HCT116 (cell line): ENCODE results near the gene DLK1. TPM values are rescaled to one million over a fixed set of nuclear protein-coding genes. Genes with fewer than 3 reads are reported as not detected.

Experiments used
- ATAC-seq: fragments of 200-7000 bp; cut with Tn5 transposase; 2 replicates; pipeline ENCODE4 v1.9.1; 2020; ENCODE audit warnings: mild to moderate bottlenecking, moderate library complexity
- BruUV-seq: library from RNA; stranded (reverse); fragments of 400-500 nt; replicated peaks from 2 replicates; lab custom pipeline; 2021; lab: Mats Ljungman, UMichigan
- CTCF ChIA-PET: fragments of 300-600 bp; sonication (Branson Sonifier 250); formaldehyde crosslinking; loops from one replicate; lab custom pipeline; 2021; ENCODE audit warnings: antibody characterized with exemption; lab: Charles Lee
- POLR2A ChIA-PET: fragments of 300-600, 350-600 bp; sonication (Branson Sonifier 250); formaldehyde crosslinking; loops from one replicate; lab custom pipeline; 2021; ENCODE audit warnings: antibody characterized with exemption; lab: Charles Lee
- RAD21 ChIA-PET, 2 experiments: fragments of 300-600 bp; sonication (Branson Sonifier 250); formaldehyde crosslinking; loops; one replicate each; lab custom pipeline; 2023; ENCODE audit warnings: low total read pairs in 2 of 2; ENCODE audit not compliant: uncharacterized antibody in 2 of 2, unreplicated experiment in 2 of 2, low non-redundant PET in 1 of 2; lab: Charles Lee
- DNase-seq: peaks from one replicate; pipeline ENCODE4 v3.0.0-alpha.2; 2010; ENCODE audit warnings: low read depth, low spot score
- H2AFZ ChIP-seq: fragments of 200-600 bp; shearing (Covaris generic), sonication (generic); 2 replicates; pipeline ENCODE4 v1.6.1; 2017; ENCODE audit warnings: low read depth, mixed run types, mixed read lengths, antibody characterized with exemption, low read length; ENCODE audit not compliant: poor library complexity, severe bottlenecking
- H3K27ac ChIP-seq: 2 replicates; pipeline ENCODE4 v1.5.1; 2012; ENCODE audit warnings: low read depth, low read length
- H3K27me3 ChIP-seq: fragments of 200-600 bp; sonication (generic); 2 replicates; pipeline ENCODE4 v1.6.1; 2016; ENCODE audit warnings: mixed run types, low read length, mixed read lengths; ENCODE audit not compliant: insufficient read depth
- H3K36me3 ChIP-seq, 2 experiments: fragments of 200-500 bp in 1 of 2; fragments of 200-600 bp in 1 of 2; sonication (Bioruptor generic) in 1 of 2; sonication (generic) in 1 of 2; 2 replicates each; pipeline versions ENCODE4 v1.5.1 to v1.6.1; 2014 to 2016; ENCODE audit warnings: low read length in 2 of 2, inconsistent platforms in 1 of 2, mixed read lengths in 1 of 2, mixed run types in 1 of 2; ENCODE audit not compliant: insufficient read depth in 2 of 2, control insufficient read depth in 1 of 2
- H3K4me1 ChIP-seq, 2 experiments: fragments of 200-600 bp in 1 of 2; sonication (generic) in 1 of 2; 2 replicates each; pipeline versions ENCODE4 v1.5.1 to v1.6.1; 2012 to 2017; ENCODE audit warnings: low read length in 2 of 2, inconsistent platforms in 1 of 2, mild to moderate bottlenecking in 1 of 2, mixed read lengths in 1 of 2, mixed run types in 1 of 2, moderate library complexity in 1 of 2; ENCODE audit not compliant: insufficient read depth in 2 of 2, control insufficient read depth in 1 of 2
- H3K4me2 ChIP-seq: fragments of 200-600 bp; sonication (generic); 2 replicates; pipeline ENCODE4 v1.6.1; 2017; ENCODE audit warnings: mixed run types, low read length, mixed read lengths
- H3K4me3 ChIP-seq, 2 experiments: fragments of 200-600 bp in 1 of 2; sonication (generic) in 1 of 2; replicated peaks in 1 of 2; 2 replicates each; pipeline ENCODE4 v1.5.1; 2011 to 2016; ENCODE audit warnings: low read length in 2 of 2, control low read depth in 1 of 2, low read depth in 1 of 2, mild to moderate bottlenecking in 1 of 2, mixed read lengths in 1 of 2, mixed run types in 1 of 2
- H3K79me2 ChIP-seq: fragments of 200-600 bp; sonication (generic); 2 replicates; pipeline ENCODE4 v1.6.1; 2017; ENCODE audit warnings: mild to moderate bottlenecking, mixed run types, low read length, moderate library complexity, mixed read lengths; ENCODE audit not compliant: insufficient read depth
- H3K9ac ChIP-seq: fragments of 200-600 bp; sonication (generic); 2 replicates; pipeline ENCODE4 v1.6.1; 2016; ENCODE audit warnings: low read length, mixed read lengths
- H3K9me2 ChIP-seq: fragments of 200-600 bp; sonication (generic), shearing (Covaris generic); 2 replicates; pipeline ENCODE4 v1.6.1; 2017; ENCODE audit warnings: mixed run types, mild to moderate bottlenecking, moderate library complexity; ENCODE audit not compliant: insufficient read depth
- H3K9me3 ChIP-seq, 2 experiments: fragments of 200-500 bp in 1 of 2; fragments of 200-600 bp in 1 of 2; sonication (Bioruptor generic) in 1 of 2; sonication (generic) in 1 of 2; 2 replicates each; pipeline ENCODE4 v1.6.1; 2014 to 2017; ENCODE audit warnings: low read length in 2 of 2, mixed read lengths in 2 of 2, inconsistent platforms in 1 of 2, low read depth in 1 of 2, mild to moderate bottlenecking in 1 of 2, mixed run types in 1 of 2, moderate library complexity in 1 of 2; ENCODE audit not compliant: control insufficient read depth in 1 of 2, insufficient read depth in 1 of 2
- H4K20me1 ChIP-seq: fragments of 200-600 bp; sonication (generic), shearing (Covaris generic); 2 replicates; pipeline ENCODE4 v1.6.1; 2017; ENCODE audit warnings: mixed run types, mild to moderate bottlenecking, moderate library complexity; ENCODE audit not compliant: insufficient read depth
- CBX3 ChIP-seq: IDR thresholded peaks from 2 replicates; pipeline ENCODE4 v1.6.1; 2012; ENCODE audit warnings: low read depth
- EGR1 ChIP-seq: IDR thresholded peaks from 2 replicates; pipeline ENCODE4 v1.6.1; 2012; ENCODE audit warnings: low read depth
- ELF1 ChIP-seq: IDR thresholded peaks from 2 replicates; pipeline ENCODE4 v1.6.1; 2012; ENCODE audit warnings: low read depth, borderline replicate concordance
- POLR2A ChIP-seq: IDR thresholded peaks from 2 replicates; pipeline ENCODE4 v1.7.0; 2011; ENCODE audit warnings: borderline replicate concordance; ENCODE audit not compliant: insufficient read depth, insufficient read length; ENCODE audit errors: extremely low read depth
- POLR2AphosphoS5 ChIP-seq: IDR thresholded peaks from 2 replicates; pipeline ENCODE4 v1.6.1; 2011; ENCODE audit warnings: mild to moderate bottlenecking, low read depth, low read length, moderate library complexity
- RAD21 ChIP-seq: IDR thresholded peaks from 2 replicates; pipeline ENCODE4 v1.6.1; 2012; ENCODE audit warnings: low read depth, mild to moderate bottlenecking
- SIN3A ChIP-seq: IDR thresholded peaks from 2 replicates; pipeline ENCODE4 v1.6.1; 2012; ENCODE audit warnings: low read depth
- SP1 ChIP-seq: IDR thresholded peaks from 2 replicates; pipeline ENCODE4 v1.6.1; 2012; ENCODE audit warnings: low read depth
- YY1 ChIP-seq: IDR thresholded peaks from 2 replicates; pipeline ENCODE4 v1.6.1; 2011; ENCODE audit warnings: low read length, low read depth, moderate library complexity, mild to moderate bottlenecking; ENCODE audit not compliant: insufficient replicate concordance; ENCODE audit errors: extremely low read depth
- ZNF274 ChIP-seq: fragments of 200-500 bp; sonication (Bioruptor generic); IDR thresholded peaks from 2 replicates; pipeline ENCODE4 v1.6.1; 2014; ENCODE audit warnings: mild to moderate bottlenecking, low read depth, low read length, inconsistent platforms
- intact Hi-C: fragments of 100-400 bp; cut with micrococcal nuclease; formaldehyde crosslinking; loops from 2 replicates; pipeline ENCODE4 v1.10.0; 2022
- total RNA-seq: library from RNA; stranded (reverse); gene quantifications from one replicate; pipeline ENCODE4 v1.2.1, GENCODE V29; 2021; ENCODE audit not compliant: unreplicated experiment
- TF ChIP-seq, protein P1 (sequence below): IDR thresholded peaks from 2 replicates; pipeline ENCODE4 v1.6.1; 2011; ENCODE audit warnings: mild to moderate bottlenecking, low read length, moderate library complexity; ENCODE audit not compliant: insufficient replicate concordance; ENCODE audit errors: extremely low read depth
- TF ChIP-seq, protein P2 (sequence below): IDR thresholded peaks from 2 replicates; pipeline ENCODE4 v1.6.1; 2012
- TF ChIP-seq, protein P3 (sequence below): IDR thresholded peaks from 2 replicates; pipeline ENCODE4 v1.6.1; 2012

Gene DLK1
- total RNA-seq, 1 experiment from 2014 or later: 1.5 TPM

DNA sequence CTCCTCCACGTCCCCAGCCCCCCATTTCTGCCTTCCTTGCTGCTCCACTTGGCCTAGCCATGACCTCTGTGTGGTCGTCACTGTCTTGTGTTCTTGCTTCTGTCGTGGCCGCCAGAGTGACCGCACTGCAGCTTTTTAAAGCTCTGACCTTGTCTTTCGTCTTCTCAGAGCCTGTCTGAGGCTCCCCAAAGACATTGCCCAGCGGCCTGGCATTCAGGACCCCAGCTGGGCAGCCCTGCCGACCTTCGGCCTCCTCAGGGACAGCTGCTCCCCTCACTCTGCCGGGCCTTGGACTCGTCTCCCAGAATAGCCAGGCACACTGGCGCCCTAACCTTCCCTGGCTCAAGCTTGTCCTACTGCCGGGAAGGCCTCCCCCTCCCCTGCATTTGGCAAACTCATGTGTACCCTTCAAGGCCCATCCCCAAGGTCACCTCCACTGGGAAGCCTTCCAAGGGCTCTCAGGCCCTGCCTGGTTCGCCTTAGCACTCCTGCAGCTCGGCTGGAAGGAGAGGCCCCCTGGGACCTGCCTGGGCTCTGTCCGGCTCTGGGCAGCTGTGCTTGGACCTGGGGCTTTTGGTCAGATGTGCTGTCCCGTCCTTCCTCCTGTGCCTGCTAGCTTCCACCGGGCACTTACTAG lies 15.7 kb upstream of the DLK1 start:
- peaks cover 6 to 30% of the 10 kb centered on the region in 2 experiments; a peak in 3 of 4 replicates for H3K4me1 ChIP-seq
- TF ChIP-seq CBX3 (no peak), ELF1 (no peak)
- TF ChIP-seq, protein P1, sequence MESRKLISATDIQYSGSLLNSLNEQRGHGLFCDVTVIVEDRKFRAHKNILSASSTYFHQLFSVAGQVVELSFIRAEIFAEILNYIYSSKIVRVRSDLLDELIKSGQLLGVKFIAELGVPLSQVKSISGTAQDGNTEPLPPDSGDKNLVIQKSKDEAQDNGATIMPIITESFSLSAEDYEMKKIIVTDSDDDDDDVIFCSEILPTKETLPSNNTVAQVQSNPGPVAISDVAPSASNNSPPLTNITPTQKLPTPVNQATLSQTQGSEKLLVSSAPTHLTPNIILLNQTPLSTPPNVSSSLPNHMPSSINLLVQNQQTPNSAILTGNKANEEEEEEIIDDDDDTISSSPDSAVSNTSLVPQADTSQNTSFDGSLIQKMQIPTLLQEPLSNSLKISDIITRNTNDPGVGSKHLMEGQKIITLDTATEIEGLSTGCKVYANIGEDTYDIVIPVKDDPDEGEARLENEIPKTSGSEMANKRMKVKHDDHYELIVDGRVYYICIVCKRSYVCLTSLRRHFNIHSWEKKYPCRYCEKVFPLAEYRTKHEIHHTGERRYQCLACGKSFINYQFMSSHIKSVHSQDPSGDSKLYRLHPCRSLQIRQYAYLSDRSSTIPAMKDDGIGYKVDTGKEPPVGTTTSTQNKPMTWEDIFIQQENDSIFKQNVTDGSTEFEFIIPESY: no peak
- TF ChIP-seq, protein P2, sequence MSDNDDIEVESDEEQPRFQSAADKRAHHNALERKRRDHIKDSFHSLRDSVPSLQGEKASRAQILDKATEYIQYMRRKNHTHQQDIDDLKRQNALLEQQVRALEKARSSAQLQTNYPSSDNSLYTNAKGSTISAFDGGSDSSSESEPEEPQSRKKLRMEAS: no peak
- H3K79me2 ChIP-seq: no peaks in the 10 kb centered on the region
- H3K9me3 ChIP-seq: no peaks in the 10 kb centered on the region
- H2AFZ ChIP-seq: no peak overlapping the region
- H3K27ac ChIP-seq: no peak overlapping the region
- ChIA-PET CTCF (no interaction called here), POLR2A (no interaction called here), RAD21 (no interaction called here)
- DNase-seq (no peak), ATAC-seq (no peak)
- no peak overlapping the region for H3K4me2 ChIP-seq
- no peaks in the 10 kb centered on the region for H3K36me3 ChIP-seq
- H3K9me2 ChIP-seq: no peaks in the 10 kb centered on the region
- H3K9ac ChIP-seq: no peak overlapping the region
- intact Hi-C loops: no loop called here
- no peak overlapping the region for H3K4me3 ChIP-seq
- no peaks in the 10 kb centered on the region for H4K20me1 ChIP-seq
- BruUV-seq: no TSS peak
- no peaks in the 10 kb centered on the region for H3K27me3 ChIP-seq

- H4K20me1 ChIP-seq: no peaks in the 10 kb centered on the region
- ChIA-PET RAD21 (no interaction called here), CTCF (no interaction called here), POLR2A (no interaction called here)
- no peak for ATAC-seq
- no peak for DNase-seq
- H3K27me3 ChIP-seq: no peaks in the 10 kb centered on the region
- no peak for TF ChIP-seq ZNF274
- TF ChIP-seq SIN3A: no peak
- TF ChIP-seq, protein P2: no peak
- TF ChIP-seq RAD21: no peak
- TF ChIP-seq ELF1: no peak
- TF ChIP-seq, protein P3, sequence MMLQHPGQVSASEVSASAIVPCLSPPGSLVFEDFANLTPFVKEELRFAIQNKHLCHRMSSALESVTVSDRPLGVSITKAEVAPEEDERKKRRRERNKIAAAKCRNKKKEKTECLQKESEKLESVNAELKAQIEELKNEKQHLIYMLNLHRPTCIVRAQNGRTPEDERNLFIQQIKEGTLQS: no peak
- no peak for TF ChIP-seq POLR2A
- TF ChIP-seq EGR1: no peak
- TF ChIP-seq SP1: no peak
- no peak for TF ChIP-seq YY1
- TF ChIP-seq POLR2AphosphoS5: no peak
- intact Hi-C loops: no loop called here
- H3K4me1 ChIP-seq: peaks cover 6 to 34% of the 10 kb centered on the region in 2 experiments; a peak in 3 of 4 replicates
- no peak overlapping the region for H3K9ac ChIP-seq
- no peaks in the 10 kb centered on the region for H3K9me2 ChIP-seq
- H3K36me3 ChIP-seq: no peaks in the 10 kb centered on the region
- no peaks in the 10 kb centered on the region for H3K9me3 ChIP-seq
- H3K27ac ChIP-seq: no peak overlapping the region
- H3K79me2 ChIP-seq: no peaks in the 10 kb centered on the region
- no peak overlapping the region for H2AFZ ChIP-seq
- H3K4me3 ChIP-seq: no peak overlapping the region
- BruUV-seq: no TSS peak
- no peak overlapping the region for H3K4me2 ChIP-seq
Measured at GRCh38 chr14:100711493-100711892, 15.2 kb upstream of the DLK1 start.
